Activated CD4-positive, CD25-positive, alpha-beta regulatory T cell treated with anti-CD3 and anti-CD28 coated beads, Interleukin-2, amount 50 U/mL, for 24 hours (primary cell): Measurements from ENCODE around the gene B4GALT1.
A peak's percentile ranks its signal among the peaks of the same experiment; 100 is the strongest.
"Not testable (repeated sequence)": the region's sequence is repeated elsewhere in the genome, so short reads cannot be mapped to it uniquely, and the experiment has no call there.

Source experiments
- ATAC-seq, 2 donors: fragments of 150-1000 bp; cut with Tn5 transposase; one replicate each; pipeline ENCODE4 v1.10.0; 2021; ENCODE audit warnings: mild to moderate bottlenecking in 1 of 2, moderate library complexity in 1 of 2

Gene B4GALT1

DNA sequence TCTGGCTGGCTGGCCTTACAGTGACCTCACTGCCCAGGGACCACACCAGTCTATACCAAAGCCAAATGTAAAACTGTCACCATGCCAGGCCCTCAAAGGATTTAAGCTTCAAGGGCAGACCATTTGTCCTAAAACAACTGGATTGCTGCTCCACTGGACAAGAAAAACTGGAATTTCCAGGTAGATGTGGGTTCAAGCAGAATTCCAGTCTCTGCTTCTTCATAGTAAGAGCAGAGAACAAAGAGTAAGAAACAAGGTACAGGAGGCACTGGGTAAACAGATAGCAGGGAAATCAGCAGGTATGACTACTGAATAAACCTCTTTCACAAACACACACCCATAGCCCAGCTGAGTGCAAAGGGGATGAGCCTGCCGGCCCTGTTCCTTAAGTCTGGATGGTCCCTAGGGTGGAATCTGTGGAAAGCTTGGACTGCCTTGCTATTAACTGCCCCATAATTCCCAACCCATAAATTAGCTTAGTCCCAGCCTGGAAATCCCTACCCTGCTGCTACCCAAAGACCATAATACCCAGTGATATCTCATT, 5.5 kb downstream of the B4GALT1 start:
- ATAC-seq: no peak

GRCh38 chr9:33161011-33161588, 6.0 kb downstream of the B4GALT1 start:
- ATAC-seq: peak; percentile 23 to 30

DNA sequence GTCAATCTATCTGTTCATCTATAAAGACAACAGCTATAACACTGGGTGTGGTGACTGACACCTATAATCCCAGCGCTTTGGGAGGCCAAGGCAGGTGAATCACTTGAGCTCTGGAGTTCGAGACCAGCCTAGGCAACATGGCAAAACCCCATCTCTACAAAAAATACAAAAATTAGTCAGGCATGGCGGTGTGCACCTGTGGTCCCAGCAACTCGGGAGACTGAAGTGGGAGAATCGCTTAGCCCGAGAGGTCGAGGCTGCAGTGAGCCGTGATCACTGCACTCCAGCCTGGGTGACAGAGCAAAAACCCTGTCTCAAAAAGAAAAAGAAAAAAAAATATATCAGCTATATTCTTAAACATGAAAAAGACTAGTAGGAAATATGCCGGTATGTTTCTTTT, 6.7 kb downstream of the B4GALT1 start:
- ATAC-seq: not testable (repeated sequence)

GRCh38 chr9:33159777-33160127, 7.4 kb downstream of the B4GALT1 start:
- ATAC-seq: peak; percentile 78 to 85

GRCh38 chr9:33158843-33159776, 8.0 kb downstream of the B4GALT1 start:
- no peak for ATAC-seq

- ATAC-seq: no peak
Measured at GRCh38 chr9:33157960-33158842, 8.9 kb downstream of the B4GALT1 start.

- ATAC-seq: no peak
Measured at GRCh38 chr9:33155393-33155792, 11.7 kb downstream of the B4GALT1 start.

DNA sequence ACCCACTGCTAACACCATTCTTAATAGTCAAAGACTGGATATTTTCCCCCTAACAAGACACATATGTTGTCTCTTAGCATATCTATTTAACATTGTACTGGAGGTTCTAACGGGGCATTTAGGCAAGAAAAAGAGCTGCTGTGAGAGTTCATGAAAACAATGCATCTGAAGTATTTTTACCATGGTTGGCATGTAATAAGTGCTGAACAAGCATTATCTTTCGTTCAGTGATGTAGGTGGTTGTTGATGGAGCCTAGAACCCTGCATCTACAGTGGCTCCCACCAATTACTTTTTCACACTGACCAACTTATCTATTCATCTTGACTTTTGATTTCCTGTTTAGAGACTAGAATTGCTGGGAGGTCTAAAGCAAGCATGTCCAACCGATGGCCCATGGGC, 12.8 kb downstream of the B4GALT1 start:
- ATAC-seq: no peak

GRCh38 chr9:33153666-33154065, 13.5 kb downstream of the B4GALT1 start:
- ATAC-seq: no peak

GRCh38 chr9:33153001-33153400, 14.1 kb downstream of the B4GALT1 start:
- peak in 1 of 2 donors; percentile 44 for ATAC-seq

GRCh38 chr9:33151601-33152000, 15.5 kb downstream of the B4GALT1 start:
- no peak for ATAC-seq

- ATAC-seq: no peak
Measured at GRCh38 chr9:33151007-33151557, 16.1 kb downstream of the B4GALT1 start.

DNA sequence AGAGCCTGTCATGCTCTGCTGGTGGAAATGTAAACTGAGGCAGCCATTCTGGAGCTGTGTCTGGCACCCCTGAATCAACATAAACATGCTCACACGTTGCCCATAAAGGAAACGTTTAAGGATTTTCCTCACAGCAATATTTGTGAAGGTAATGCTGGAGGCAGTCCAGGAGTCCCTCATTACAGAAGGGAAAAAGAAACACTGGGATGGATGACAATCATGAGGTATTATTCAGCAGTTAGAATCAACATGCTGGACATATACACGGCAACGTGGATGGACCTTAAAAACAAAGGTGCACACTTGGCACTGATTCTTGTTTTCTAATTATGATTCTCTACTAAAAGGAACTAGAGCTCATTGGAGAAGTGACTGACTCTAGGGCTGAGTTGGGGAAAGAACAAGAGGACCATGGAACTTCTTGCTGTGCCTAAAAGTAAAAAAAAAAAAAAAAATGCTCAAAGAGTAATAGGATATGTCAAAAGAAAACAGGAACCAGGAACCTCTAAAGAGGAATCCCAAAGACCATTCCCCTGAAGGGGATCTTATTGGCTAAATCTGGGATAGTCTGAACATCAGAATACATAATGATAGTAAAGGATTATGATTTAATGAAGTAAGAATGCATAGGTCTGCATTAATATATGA, 18.6 kb downstream of the B4GALT1 start:
- ATAC-seq: no peak

- ATAC-seq: no peak
Measured at GRCh38 chr9:33147416-33148169, 19.5 kb downstream of the B4GALT1 start.

DNA sequence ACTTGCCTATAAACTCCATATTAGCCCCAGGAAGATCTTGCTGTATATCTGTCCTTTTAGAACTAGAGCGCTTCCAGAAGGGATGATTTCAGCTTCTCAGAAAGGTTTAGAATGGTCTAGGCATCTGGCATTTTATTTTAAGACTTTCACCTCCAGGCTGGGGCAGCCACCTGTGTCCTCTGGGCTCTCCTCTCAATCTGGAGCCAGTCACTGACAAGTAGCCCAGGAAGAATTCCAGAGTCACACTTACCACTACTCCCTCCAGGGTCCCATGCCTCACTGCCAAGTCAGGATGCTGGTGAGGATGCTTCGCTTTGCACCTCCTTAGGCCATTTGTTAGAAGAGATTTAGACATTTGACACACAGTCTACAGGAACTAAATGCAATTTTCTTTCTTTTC, 20.8 kb downstream of the B4GALT1 start:
- no peak for ATAC-seq

- ATAC-seq: no peak
Measured at GRCh38 chr9:33144551-33144950, 22.6 kb downstream of the B4GALT1 start.

DNA sequence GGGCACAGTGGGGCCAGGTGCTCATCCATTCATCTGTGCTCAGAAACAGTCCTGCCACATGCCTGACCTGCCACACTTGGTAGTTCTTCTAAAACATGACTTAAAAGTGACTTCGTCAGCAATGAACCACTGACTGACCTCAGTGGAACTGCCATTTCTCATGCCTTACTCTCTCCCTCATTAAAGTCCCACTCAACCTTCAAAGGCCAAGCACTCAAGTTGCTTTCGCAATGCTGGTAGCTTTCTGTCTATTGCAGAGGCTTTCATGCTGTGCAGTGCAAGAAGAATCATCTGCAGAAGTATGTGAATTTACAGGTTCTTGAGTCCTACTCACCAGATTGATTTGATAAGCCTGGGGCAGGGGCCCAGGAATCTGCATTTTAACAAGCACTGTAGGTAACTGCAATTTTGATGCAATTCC, 23.9 kb downstream of the B4GALT1 start:
- ATAC-seq: no peak

GRCh38 chr9:33142535-33142934, 24.6 kb downstream of the B4GALT1 start:
- no peak for ATAC-seq

GRCh38 chr9:33140401-33141360, 26.5 kb downstream of the B4GALT1 start:
- ATAC-seq: peak; percentile 40 to 42
